Measurements from ENCODE around the gene CHD9.
"Not testable (repeated sequence)": the region's sequence is repeated elsewhere in the genome, so short reads cannot be mapped to it uniquely, and the experiment has no call there.

CHD9 gene

DNA sequence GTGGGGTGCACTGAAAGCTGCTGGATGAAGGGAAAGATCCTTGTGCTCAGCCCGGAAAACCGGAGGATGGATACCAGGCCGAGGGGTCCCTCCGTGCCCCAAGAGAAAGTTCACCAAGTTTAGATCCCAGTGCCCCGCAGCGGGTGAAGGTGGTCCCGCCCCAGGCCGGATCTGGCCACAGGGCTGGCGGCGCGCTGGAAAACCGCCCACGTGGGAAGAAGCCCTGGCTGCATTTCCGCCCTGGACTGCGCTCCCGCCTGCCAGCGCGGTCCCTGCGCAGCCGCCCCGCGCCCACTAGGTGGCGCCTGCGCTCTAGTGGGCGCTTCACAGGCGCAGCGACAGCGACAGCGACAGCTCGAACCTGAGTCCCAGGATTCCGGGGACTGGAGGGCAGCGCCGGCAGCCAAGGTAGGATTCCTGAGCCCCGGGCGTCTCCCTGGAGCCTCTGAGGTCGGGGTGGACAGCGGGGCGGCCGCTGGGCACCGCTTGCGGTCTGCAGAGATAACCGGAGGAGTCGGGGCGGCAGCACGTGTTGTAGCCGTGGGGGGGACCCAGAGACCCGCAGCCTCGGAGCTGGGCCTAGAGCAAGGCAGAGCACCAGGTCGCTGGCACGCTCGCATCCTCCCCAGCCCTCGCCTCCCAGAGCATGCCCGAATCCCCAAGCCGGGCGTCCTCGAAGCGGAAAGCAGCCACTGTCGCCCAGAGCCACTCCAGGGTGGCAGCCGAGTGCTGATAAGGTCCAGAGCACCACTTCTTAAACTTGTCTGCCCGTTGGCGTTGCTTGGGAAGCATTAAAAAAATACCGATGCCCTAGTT is at the start of gene CHD9:
Gene CHD9 (plus strand): TSS at position 322 of the 816 bp plus-strand sequence. CDS start 101,099 bp downstream, outside the sequence.
- DNase-seq (ENCODE audit: low read depth in 2 of 2): peak; percentile 34 to 41

- DNase-seq (ENCODE audit: low read depth in 2 of 2): no peak
These were observed 47.7 kb upstream of the CHD9 start for GRCh38 chr16:53007095-53007494.

DNA sequence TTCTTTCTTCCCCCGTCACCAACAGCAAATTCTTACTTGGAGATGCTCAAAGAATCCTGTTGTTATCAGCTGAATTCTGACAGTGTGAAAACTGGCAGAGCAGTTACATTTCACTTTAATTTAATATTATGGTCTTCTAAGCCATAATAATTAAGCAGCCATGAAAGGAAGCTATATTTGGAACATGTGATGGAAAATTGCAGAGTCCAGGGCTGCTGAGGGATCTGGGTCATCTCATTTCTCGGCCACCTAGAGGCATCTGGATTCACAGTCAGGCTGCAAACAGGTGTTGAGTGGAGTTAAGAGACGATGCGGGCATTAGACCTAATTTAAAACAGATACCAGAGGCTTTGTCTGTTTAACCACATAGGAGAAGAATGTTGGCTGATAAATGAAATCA is 40.5 kb upstream of the CHD9 start:
- no peak for DNase-seq (ENCODE audit: low read depth in 2 of 2)

DNA sequence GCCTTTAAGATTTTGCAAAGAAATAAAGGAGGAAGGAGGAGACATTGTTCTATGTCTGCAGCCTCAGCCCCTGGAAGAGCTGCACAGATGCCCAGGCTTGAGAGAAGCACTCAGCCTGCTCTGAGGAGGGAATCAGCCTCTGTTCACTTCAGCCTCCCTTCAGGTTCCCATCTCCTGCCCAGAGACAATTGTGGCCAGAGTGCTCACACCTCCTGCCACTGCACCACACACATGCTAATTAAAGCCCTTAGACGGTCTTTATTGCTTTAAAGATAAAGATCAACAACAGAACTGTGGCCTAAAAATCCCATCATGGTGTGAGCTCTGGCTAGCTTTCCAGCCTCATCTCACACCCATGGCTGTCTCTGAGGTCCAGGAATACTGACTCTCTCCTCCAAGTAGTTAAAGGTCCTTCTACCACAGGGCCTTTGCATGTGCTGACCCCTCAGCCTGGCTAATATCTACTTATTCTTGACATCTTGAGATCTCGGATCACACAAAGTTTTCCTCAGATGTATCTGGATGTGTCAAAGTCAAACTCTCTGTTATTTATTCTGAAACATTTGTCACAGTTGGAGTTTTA is 35.9 kb upstream of the CHD9 start:
- DNase-seq (ENCODE audit: low read depth in 2 of 2): no peak

GRCh38 chr16:53022374-53022773 is 32.4 kb upstream of the CHD9 start:
- no peak for DNase-seq (ENCODE audit: low read depth in 2 of 2)

- no peak for DNase-seq (ENCODE audit: low read depth in 2 of 2)
These were observed 30.7 kb upstream of the CHD9 start for GRCh38 chr16:53024045-53024444.

GRCh38 chr16:53029971-53030370 is 24.8 kb upstream of the CHD9 start:
- DNase-seq (ENCODE audit: low read depth in 2 of 2): no peak

DNA sequence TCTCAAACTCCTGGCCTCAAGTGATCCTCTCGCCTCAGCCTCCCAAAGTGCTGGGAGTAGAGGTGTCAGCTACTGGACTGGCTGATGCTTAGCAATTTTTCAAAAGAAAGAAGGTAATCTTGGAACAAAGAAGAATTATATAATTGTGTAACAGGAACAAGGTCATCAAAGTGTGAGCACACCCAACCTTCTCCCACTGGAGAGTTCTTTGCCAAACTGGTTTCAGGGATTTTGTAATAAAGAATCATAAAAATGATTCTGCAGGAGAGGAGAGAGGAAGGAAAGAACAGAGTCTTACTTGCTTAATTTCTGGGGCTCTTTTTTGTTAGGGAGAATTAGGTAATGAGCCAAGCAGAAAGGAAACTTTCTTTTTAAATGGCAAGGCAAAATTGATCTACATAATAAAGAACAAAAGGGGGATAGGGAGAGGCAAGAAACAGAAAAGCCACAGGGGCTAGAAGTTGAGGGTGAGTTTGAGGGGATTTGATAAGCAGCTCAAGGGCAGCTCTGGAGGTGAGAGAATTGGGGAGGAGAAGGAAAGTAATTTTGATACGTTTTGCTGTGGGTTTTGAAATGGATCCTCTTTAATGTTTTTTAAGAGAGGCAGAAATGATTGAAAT is 23.4 kb upstream of the CHD9 start:
- DNase-seq (ENCODE audit: low read depth in 2 of 2): no peak

DNA sequence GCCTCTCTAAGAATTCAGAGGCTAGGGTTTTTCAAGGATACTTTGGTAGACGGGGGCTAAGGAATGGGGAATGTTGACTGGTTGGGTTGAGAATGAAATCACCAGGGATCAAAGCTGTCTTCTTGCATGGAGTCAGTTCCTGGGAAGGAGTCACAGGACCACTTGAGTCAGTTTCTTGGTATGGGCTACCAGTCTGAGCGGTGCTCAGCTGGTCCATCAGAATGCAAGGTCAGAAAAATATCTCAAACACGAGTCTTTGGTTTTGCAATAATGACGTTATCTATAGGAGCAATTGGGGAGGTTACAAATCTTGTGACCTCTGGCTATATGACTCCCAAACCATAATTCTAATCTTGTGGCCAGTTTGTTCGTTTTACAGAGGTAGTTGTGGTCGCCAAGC is 20.5 kb upstream of the CHD9 start:
- DNase-seq (ENCODE audit: low read depth in 2 of 2): no peak

DNA sequence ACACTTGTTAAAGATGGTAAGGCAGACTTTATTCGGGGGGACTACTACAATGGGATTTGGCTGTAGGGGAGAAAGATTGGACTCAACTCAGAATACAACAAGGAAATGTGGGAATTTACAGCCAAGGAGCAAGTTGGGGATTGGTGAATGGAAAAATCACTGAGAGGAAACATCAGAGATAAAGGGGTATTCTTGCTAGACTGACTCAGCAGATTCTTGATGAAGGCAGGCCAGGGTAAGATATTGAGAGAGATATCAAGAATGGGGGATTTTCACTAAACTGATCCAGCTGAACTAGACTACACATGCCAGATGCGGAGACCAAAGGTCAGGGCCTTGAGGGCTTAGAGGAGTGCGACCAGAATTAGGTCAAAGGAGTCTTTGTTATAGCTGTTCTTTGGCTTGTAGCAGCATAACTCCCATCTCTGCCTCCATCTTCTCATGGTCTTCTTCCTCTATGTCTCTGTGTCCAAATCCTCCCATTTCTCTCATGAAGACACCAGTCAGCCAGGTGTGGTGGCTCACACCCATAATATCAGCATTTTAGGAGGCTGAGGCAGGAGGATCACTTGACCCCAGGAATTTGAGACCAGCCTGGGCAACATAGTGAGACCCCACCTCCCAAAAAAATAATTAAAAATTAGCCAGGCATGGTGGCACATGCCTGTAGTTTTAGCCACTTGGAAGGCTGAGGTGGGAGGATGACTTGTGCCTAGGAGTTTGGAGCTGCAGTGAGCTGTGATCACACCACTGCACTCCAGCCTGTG is 19.4 kb upstream of the CHD9 start:
- DNase-seq (ENCODE audit: low read depth in 2 of 2): no peak

GRCh38 chr16:53036066-53036465 is 18.7 kb upstream of the CHD9 start:
- DNase-seq (ENCODE audit: low read depth in 2 of 2): no peak

DNA sequence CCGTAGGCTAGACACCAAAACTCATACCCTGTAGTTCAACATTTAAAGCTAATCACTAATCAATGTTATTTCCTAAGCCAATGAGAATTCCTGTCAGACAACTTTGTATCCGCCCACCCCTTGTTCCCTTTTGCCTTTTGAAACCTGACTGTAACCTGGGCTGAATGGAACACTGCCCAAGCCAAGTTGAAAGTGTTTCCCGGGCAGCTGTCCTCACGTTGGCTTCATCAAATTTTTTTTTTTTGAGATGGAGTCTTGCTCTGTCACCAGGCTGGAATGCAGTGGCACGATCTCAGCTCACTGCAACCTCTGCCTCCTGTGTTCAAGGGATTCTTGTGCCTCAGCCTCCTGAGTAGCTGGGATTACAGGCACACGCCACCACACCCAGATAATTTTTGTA is 18.1 kb upstream of the CHD9 start:
- not testable (repeated sequence) for DNase-seq (ENCODE audit: low read depth in 2 of 2)

DNA sequence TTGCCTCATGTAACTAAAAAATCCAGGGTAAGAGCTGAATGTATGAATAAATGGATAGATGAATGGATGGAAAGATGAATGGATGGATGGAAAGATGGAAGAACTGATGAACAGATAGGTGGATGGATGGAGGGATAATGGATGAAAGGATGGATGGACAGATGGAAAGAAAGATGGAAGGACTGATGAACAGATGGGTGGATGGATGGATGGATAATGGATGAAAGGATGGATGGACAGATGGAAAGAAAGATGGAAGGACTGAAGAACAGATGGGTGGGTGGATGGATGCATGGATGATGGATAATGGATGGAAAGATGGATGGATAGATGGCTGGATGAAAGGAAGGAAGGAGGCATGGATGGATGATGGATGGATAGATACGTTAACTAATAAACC is 14.0 kb upstream of the CHD9 start:
- no peak for DNase-seq (ENCODE audit: low read depth in 2 of 2)

DNA sequence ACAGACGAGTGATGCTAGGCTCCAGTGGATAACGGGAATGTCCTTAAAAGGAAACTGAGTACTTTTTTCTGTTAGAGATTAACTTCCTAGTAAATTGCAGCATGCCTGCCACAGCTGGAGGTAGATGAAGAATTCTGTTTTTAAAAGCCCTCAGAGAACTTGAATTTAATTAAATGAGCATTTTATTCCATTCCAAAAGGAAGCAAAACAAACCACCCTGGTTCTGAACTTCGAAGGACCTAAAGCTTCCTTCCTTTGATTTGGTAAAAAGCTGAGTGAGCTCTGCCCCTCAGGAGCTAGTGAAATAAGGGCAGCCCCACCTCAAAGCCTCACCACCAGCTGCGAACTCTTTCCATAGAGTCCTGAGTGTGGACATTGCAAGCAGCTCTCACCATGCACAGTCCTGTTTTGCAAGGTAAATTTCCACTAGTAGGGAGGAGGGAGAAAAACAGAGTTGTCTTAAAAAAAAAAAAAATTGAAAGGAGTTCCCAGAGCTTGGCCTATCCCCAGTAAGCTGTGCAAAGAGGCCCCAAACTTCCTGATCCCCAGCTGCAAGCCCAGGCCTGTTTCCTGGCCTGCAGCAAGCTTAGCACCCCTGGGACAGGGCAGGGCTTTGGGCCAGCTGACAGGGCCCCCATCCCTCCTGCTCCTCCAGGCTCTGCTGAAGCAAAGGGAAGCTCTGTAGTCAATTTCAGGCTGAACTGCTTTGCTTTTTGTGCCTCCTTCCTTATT is 13.3 kb upstream of the CHD9 start:
- DNase-seq (ENCODE audit: low read depth in 2 of 2): no peak

DNA sequence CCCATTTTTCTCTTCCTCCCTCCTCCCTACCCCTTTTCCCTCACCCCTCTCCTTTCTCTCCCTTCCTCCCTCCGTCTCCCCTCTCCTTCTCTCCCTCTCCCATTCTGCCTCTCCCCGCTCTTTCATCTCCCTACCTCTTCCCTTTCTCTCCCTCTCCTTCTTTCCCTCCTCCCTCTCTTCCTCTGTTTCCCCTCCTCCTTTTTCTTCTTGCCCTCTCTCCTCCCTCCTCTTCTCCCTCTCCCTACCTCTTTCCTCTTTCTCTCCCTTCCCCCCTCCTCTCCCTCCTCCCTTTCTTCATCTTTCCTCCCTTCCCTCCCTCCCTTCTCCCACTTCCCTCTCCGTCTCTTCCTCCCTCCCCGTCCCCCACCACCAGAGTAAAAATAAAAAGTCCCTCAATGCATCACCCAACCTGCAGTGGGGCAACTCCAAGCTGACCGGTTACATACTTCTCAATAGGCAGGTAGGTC is 12.5 kb upstream of the CHD9 start:
- DNase-seq (ENCODE audit: low read depth in 2 of 2): no peak

DNA sequence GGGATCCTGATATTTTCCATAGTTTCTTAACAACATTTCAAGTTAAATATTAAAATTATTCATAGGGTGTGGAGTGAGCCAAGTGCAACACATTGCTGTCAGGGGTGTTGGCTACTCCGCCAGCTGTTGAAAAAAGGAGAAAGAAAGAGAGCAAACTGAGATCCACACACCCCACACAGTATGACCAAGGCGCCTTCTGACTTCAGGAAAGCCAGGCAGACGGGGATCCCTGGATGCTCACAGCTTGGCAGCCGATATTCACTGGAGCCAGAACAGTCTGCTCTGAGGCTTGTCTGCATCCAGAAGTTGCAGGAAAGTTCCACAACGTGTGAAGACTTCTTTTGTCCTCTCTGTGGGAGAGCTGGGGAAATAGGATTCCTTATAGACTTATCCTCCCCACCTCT is 11.4 kb upstream of the CHD9 start:
- DNase-seq (ENCODE audit: low read depth in 2 of 2): no peak

- DNase-seq (ENCODE audit: low read depth in 2 of 2): no peak
These were observed 10.7 kb upstream of the CHD9 start for GRCh38 chr16:53043986-53044601.

DNA sequence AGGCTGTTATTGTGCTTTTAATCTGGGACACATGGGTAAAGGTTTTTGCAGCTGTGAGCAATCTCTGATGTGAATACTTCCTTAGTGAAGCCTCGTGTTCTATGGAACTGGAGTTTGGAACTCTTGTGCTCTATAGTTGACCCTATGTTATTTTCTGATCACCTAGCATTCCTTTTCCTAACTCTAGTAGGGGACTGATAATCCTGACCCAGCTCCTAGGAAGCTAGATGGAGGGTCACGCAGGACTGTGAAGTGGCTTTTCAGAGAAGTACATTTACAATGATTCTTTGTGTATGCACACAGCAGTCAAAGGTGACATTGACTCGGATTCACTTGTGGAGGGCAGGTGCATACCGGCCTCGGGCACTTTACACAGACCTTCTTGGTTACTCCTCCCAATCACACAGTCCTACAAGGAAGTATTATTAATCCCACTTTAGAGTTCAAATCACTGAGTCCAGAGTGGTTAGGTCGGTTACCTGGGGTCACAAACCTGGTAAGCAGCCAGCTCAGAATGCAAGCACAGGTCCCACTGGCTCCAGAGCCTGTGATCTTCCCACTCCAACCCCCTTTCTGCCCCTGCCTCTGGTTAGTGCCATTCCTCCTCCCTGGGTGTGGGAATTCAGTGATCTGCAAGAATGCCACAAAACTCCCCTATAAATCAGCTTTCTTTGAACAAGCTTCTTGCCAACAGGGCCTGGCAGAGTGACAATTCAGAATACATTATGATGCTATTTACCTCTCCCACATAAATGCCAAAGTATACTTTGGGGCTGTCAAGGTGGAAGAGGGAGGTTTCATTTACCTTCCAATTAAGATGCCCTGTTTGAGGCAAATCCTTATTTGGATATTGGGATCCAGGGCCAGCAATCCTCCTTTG is 9.2 kb upstream of the CHD9 start:
- no peak for DNase-seq (ENCODE audit: low read depth in 2 of 2)

GRCh38 chr16:53047515-53047914 is 7.3 kb upstream of the CHD9 start:
- DNase-seq (ENCODE audit: low read depth in 2 of 2): not testable (repeated sequence)
